Astrocyte of the cerebellum (primary cell): ENCODE data around the gene ANKRD29.

ENCODE experiments used
- DNase-seq: peaks from one replicate; pipeline ENCODE4 v3.0.0-alpha.2; 2011; ENCODE audit warnings: low read depth
- H3K4me3 ChIP-seq: 2 replicates; pipeline ENCODE4 v1.5.1; 2011; ENCODE audit warnings: mild to moderate bottlenecking, low read depth, low read length, moderate library complexity
- CTCF ChIP-seq: IDR thresholded peaks from 2 replicates; pipeline ENCODE4 v1.5.1; 2012; ENCODE audit warnings: low read length, low read depth, moderate library complexity, mild to moderate bottlenecking; ENCODE audit errors: missing control alignments
- in situ Hi-C: cut with HindIII; loops from 2 replicates; pipeline ENCODE4 v1.10.0; 2017; ENCODE audit warnings: low sequenced_read_pairs

The ANKRD29 gene

GRCh38 chr18:23704806-23705205 lies 42.1 kb upstream of the ANKRD29 start:
- no peak overlapping the region for H3K4me3 ChIP-seq
- no peak for TF ChIP-seq CTCF
- in situ Hi-C loops, result loop anchor here (5.0 kb wide), 1 partner anchor 53 kb away; no protein-coding TSS in a partner anchor
- no peak for DNase-seq

DNA sequence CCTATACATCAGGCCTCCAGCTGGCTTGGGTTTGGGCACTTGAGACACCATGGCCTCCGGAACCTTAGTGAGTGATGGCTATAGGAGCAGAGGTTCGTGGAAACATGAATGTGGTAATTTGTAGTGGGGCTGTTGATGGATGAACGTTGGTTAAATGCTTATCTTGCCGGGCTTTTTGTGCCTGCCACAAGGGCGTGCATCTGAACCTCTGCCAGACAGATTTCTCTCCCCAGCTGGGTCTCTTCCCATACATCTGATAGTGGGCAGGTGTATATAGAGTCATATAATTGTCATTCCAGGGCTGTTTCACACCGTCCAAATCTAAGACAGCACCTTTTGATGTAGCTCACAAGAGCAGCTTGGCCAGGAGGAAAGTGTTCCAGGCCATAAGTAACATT lies 41.3 kb upstream of the ANKRD29 start:
- no peak for DNase-seq
- H3K4me3 ChIP-seq, result no peak overlapping the region
- TF ChIP-seq CTCF, result no peak
- in situ Hi-C loops, result loop anchor here (5.0 kb wide), 1 partner anchor 52 kb away; no protein-coding TSS in a partner anchor

GRCh38 chr18:23703057-23703986 lies 40.6 kb upstream of the ANKRD29 start:
- DNase-seq, result no peak
- in situ Hi-C loops, result loop anchor here (5.0 kb wide), 1 partner anchor 51 kb away; no protein-coding TSS in a partner anchor
- peak; percentile 54 for TF ChIP-seq CTCF
- H3K4me3 ChIP-seq, result no peak overlapping the region

DNA sequence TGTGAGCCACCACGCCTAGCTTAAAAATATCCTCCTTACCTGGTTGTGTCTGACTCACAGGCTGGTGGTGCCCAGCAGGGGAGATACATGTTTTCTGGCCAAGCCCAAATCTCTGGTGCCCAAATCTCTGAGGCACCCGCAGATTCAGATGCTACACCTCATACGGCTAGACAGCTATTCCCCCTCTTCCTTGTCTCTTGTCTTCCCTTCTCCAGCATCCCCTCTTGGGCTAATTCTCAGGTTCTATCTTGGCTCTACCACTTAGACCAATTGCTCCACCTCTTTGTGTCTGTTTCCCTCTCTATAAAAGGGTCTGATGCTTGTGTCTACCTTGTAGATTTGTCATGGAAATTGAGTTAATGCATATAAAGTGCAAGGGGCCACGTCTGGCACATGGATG lies 39.9 kb upstream of the ANKRD29 start:
- no peak overlapping the region for H3K4me3 ChIP-seq
- in situ Hi-C loops, result loop anchor here (5.0 kb wide), 1 partner anchor 50 kb away; no protein-coding TSS in a partner anchor
- no peak for DNase-seq
- no peak for TF ChIP-seq CTCF

DNA sequence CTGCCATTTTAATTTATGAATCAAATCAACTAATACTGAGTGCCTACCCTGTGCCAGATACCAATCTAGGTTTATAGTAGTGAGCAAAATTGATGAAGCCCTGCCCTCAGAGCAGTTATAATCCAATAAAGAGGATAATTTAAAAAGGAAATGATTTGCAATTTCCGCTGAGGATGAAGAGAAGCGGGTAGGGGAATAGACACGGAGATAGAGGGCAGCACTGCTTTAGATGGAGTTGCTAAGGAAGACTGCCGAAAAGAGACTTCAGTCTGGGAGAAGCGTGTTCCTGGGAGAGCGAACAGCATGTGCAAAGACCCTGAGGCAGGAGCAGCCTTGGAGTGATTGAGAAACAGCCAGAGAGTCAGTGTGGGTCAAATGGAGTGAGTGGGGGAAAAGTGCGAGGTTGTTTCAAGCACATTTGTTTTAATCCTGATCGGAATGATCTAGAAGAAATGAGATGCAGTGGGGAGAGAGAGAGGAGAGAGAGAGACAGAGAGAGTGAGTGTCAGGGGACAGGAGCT lies 38.9 kb upstream of the ANKRD29 start:
- no peak overlapping the region for H3K4me3 ChIP-seq
- TF ChIP-seq CTCF, result no peak
- no peak for DNase-seq
- in situ Hi-C loops, result loop anchor here (5.0 kb wide), 1 partner anchor 49 kb away; no protein-coding TSS in a partner anchor

GRCh38 chr18:23701017-23701416 lies 38.3 kb upstream of the ANKRD29 start:
- no peak overlapping the region for H3K4me3 ChIP-seq
- no peak for DNase-seq
- in situ Hi-C loops, result loop anchor here (5.0 kb wide), 1 partner anchor 49 kb away; no protein-coding TSS in a partner anchor
- TF ChIP-seq CTCF, result no peak
